CD4-positive, alpha-beta T cell (primary cell): ENCODE data around the gene EGLN3. TPM values are rescaled to one million over a fixed set of nuclear protein-coding genes. Genes with fewer than 3 reads are reported as not detected.

Source experiments
- ATAC-seq: fragments of 200-7000 bp; cut with Tn5 transposase; one replicate; pipeline ENCODE4 v1.10.0; 2022; ENCODE audit warnings: mild to moderate bottlenecking; ENCODE audit not compliant: poor library complexity
- CTCF ChIA-PET: fragments of 350-600 bp; sonication (Branson Sonifier 250); formaldehyde crosslinking; loops from one replicate; lab custom pipeline; 2021; ENCODE audit warnings: antibody characterized with exemption, inconsistent platforms; lab: Charles Lee
- POLR2A ChIA-PET: fragments of 350-600 bp; sonication (Branson Sonifier 250); formaldehyde crosslinking; loops from one replicate; lab custom pipeline; 2021; ENCODE audit warnings: antibody characterized with exemption, inconsistent platforms; lab: Charles Lee
- DNase-seq, 14 experiments: peaks; one replicate each; pipeline ENCODE4 v3.0.0-alpha.2; 2013 to 2020; ENCODE audit warnings: mixed read lengths in 2 of 14
- H3K27ac ChIP-seq, 2 donors: one replicate each; pipeline versions ENCODE4 v1.5.1 to v1.7.0; 2013; ENCODE audit warnings: low read length in 2 of 2, low read depth in 1 of 2, mild to moderate bottlenecking in 1 of 2
- H3K27me3 ChIP-seq, 2 experiments: 1 replicate in 1 of 2; 2 replicates in 1 of 2; pipeline versions ENCODE4 v1.6.1 to v1.7.0; 2013; ENCODE audit warnings: low read length in 2 of 2, control low read depth in 1 of 2, mild to moderate bottlenecking in 1 of 2, moderate library complexity in 1 of 2; ENCODE audit not compliant: insufficient read depth in 2 of 2, control insufficient read depth in 1 of 2
- H3K36me3 ChIP-seq: one replicate; pipeline ENCODE4 v1.6.1; 2013; ENCODE audit warnings: low read length, control low read depth; ENCODE audit not compliant: insufficient read depth
- H3K4me1 ChIP-seq: one replicate; pipeline ENCODE4 v1.6.1; 2013; ENCODE audit warnings: low read length, control low read depth; ENCODE audit not compliant: insufficient read depth
- H3K4me3 ChIP-seq: one replicate; pipeline ENCODE4 v1.5.1; 2013; ENCODE audit warnings: mild to moderate bottlenecking, low read length, moderate library complexity
- H3K9me3 ChIP-seq, 2 experiments: 1 replicate in 1 of 2; 2 replicates in 1 of 2; pipeline versions ENCODE4 v1.6.1 to v1.7.0; 2013; ENCODE audit warnings: low read length in 2 of 2, mild to moderate bottlenecking in 2 of 2, control low read depth in 1 of 2, moderate library complexity in 1 of 2; ENCODE audit not compliant: control insufficient read depth in 1 of 2, insufficient read depth in 1 of 2
- H3K27ac Mint-ChIP-seq: one replicate; pipeline ENCODE4 v1.8.0; 2020; ENCODE audit warnings: mixed read lengths
- H3K27me3 Mint-ChIP-seq: one replicate; pipeline ENCODE4 v1.8.0; 2021; ENCODE audit warnings: mixed read lengths
- H3K36me3 Mint-ChIP-seq: one replicate; pipeline ENCODE4 v1.8.0; 2021; ENCODE audit warnings: low read depth, mixed read lengths
- H3K4me1 Mint-ChIP-seq: one replicate; pipeline ENCODE4 v1.8.0; 2021; ENCODE audit warnings: low read depth, mixed read lengths
- H3K4me3 Mint-ChIP-seq: one replicate; pipeline ENCODE4 v1.8.0; 2020; ENCODE audit warnings: mild to moderate bottlenecking, mixed read lengths
- H3K9me3 Mint-ChIP-seq: one replicate; pipeline ENCODE4 v1.8.0; 2020; ENCODE audit warnings: mixed read lengths
- intact Hi-C, 2 experiments: fragments of 100-400 bp; cut with DNase I in 1 of 2; cut with micrococcal nuclease in 1 of 2; formaldehyde crosslinking; loops; one replicate each; pipeline versions ENCODE4 v1.15.1 to v1.9.0; 2023 to 2025; cut with DNase I, micrococcal nuclease
- total RNA-seq, 174 experiments: library from RNA in 2 of 174; stranded (reverse) in 2 of 174; gene quantifications; one replicate each; pipeline ENCODE4 v1.2.3 and lab custom pipeline; 2021 to 2026
- TF ChIP-seq, protein P1 (sequence below): fragments of 200-600 bp; IDR thresholded peaks from one replicate; pipeline ENCODE4 v1.8.0; 2022; ENCODE audit warnings: antibody characterized with exemption, mild to moderate bottlenecking

The EGLN3 gene
- total RNA-seq, 2 experiments from 2014 or later: 1.1 to 1.3 TPM

DNA sequence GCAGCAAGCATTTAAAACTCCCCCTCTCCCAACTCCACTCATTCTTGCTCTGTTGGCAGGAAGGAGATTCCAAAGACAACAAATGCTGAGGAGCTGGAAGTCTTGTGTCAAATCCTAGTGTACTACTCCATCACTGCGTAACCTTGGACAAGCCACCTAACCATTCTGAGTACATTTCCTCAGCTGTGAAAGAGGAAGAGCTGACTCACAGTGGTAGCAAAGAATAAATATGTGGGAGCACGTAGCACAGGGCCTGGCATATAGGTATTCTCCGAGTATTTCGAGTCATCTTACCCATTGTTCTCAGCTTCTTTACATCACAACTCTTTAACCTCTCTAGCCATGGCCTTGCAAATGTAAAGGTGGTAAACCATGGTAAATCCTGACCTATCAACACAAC is 28.7 kb downstream of the EGLN3 start:
- no peak overlapping the region for H3K27ac ChIP-seq
- ChIA-PET CTCF (no interaction called here), POLR2A (no interaction called here)
- H3K9me3 Mint-ChIP-seq: no peaks in the 10 kb centered on the region
- H3K4me3 Mint-ChIP-seq: no peak overlapping the region
- no peaks in the 10 kb centered on the region for H3K4me1 Mint-ChIP-seq
- no peaks in the 10 kb centered on the region for H3K9me3 ChIP-seq
- H3K36me3 ChIP-seq: no peaks in the 10 kb centered on the region
- TF ChIP-seq, protein P1, sequence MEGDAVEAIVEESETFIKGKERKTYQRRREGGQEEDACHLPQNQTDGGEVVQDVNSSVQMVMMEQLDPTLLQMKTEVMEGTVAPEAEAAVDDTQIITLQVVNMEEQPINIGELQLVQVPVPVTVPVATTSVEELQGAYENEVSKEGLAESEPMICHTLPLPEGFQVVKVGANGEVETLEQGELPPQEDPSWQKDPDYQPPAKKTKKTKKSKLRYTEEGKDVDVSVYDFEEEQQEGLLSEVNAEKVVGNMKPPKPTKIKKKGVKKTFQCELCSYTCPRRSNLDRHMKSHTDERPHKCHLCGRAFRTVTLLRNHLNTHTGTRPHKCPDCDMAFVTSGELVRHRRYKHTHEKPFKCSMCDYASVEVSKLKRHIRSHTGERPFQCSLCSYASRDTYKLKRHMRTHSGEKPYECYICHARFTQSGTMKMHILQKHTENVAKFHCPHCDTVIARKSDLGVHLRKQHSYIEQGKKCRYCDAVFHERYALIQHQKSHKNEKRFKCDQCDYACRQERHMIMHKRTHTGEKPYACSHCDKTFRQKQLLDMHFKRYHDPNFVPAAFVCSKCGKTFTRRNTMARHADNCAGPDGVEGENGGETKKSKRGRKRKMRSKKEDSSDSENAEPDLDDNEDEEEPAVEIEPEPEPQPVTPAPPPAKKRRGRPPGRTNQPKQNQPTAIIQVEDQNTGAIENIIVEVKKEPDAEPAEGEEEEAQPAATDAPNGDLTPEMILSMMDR: no peak
- no peak overlapping the region for H3K27ac Mint-ChIP-seq
- no peak for ATAC-seq
- intact Hi-C loops: no loop called here
- no peaks in the 10 kb centered on the region for H3K4me1 ChIP-seq
- DNase-seq: no peak
- no peaks in the 10 kb centered on the region for H3K27me3 ChIP-seq
- H3K4me3 ChIP-seq: no peak overlapping the region
- no peaks in the 10 kb centered on the region for H3K36me3 Mint-ChIP-seq
- H3K27me3 Mint-ChIP-seq: no peaks in the 10 kb centered on the region

DNA sequence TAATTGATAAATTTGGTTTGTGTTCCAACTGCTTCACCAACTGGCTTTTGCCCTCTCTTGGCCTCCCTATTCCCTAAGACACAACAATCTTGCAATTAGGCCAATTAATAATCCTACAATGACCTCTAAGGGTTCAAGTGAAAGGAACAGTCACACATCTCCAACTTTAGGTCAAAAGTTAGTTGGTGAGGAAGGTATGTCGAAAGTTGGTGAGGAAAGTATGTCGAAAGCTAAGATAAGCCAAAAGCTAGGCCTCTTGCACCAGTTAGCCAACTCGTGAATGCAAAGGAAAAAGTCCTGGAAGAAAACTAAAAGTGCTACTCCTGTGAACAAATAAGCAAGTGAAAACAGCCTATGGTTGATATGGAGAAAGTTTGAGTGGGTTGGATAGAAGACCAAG is 32.6 kb downstream of the EGLN3 start:
- DNase-seq (no peak), ATAC-seq (no peak)
- no peak overlapping the region for H3K27ac Mint-ChIP-seq
- no peaks in the 10 kb centered on the region for H3K27me3 ChIP-seq
- no peak overlapping the region for H3K4me3 Mint-ChIP-seq
- intact Hi-C loops: no loop called here
- H3K27ac ChIP-seq: no peak overlapping the region
- H3K27me3 Mint-ChIP-seq: no peaks in the 10 kb centered on the region
- H3K36me3 Mint-ChIP-seq: no peaks in the 10 kb centered on the region
- no peaks in the 10 kb centered on the region for H3K36me3 ChIP-seq
- ChIA-PET CTCF (no interaction called here), POLR2A (no interaction called here)
- TF ChIP-seq, protein P1: no peak
- H3K4me1 Mint-ChIP-seq: no peaks in the 10 kb centered on the region
- no peaks in the 10 kb centered on the region for H3K4me1 ChIP-seq
- H3K9me3 ChIP-seq: no peaks in the 10 kb centered on the region
- H3K9me3 Mint-ChIP-seq: no peaks in the 10 kb centered on the region
- no peak overlapping the region for H3K4me3 ChIP-seq

DNA sequence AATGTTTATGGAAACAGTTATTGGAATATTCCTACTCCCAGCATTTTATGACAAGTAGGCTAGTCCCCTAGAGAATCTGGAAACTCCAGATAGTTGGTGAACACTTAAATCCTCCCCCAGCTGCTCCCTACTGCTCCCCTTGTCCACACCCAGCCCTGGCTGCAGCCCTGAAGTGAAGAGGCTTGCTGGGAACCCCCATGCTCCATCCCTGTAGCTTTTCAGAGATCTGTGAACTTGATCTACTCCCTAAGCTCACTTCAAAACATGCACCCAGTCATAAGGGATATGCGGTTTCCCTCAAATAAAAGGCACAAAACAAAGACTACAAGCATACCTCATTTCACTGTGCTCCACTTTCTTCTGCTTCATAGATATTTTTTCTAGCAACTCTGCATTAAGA is 33.2 kb downstream of the EGLN3 start:
- no peaks in the 10 kb centered on the region for H3K27me3 Mint-ChIP-seq
- Histone ChIP-seq H3K36me3 (no peaks in the 10 kb centered on the region), H3K9me3 (no peaks in the 10 kb centered on the region), H3K27ac (no peak overlapping the region), H3K4me3 (no peak overlapping the region), H3K27me3 (no peaks in the 10 kb centered on the region), H3K4me1 (no peaks in the 10 kb centered on the region)
- DNase-seq (no peak), ATAC-seq (no peak)
- ChIA-PET POLR2A (no interaction called here), CTCF (no interaction called here)
- no peaks in the 10 kb centered on the region for H3K4me1 Mint-ChIP-seq
- intact Hi-C loops: no loop called here
- no peak overlapping the region for H3K27ac Mint-ChIP-seq
- no peak overlapping the region for H3K4me3 Mint-ChIP-seq
- H3K9me3 Mint-ChIP-seq: no peaks in the 10 kb centered on the region
- no peaks in the 10 kb centered on the region for H3K36me3 Mint-ChIP-seq
- TF ChIP-seq, protein P1: no peak
